ENCODE results near the gene IFITM10.

GRCh38 chr11:1714908-1715885, 35.2 kb downstream of the IFITM10 start:
- TF ChIP-seq CTCF (IDR thresholded peaks at IDR 0.05) (no peak), POLR2A (IDR thresholded peaks at IDR 0.05) (no peak)
